A673 (cell line): ENCODE results near the gene YIF1A. TPM values are rescaled to one million over a fixed set of nuclear protein-coding genes. Genes with fewer than 3 reads are reported as not detected.

Source experiments
- BruUV-seq: library from RNA; stranded (reverse); fragments of 400-500 nt; replicated peaks from 2 replicates; lab custom pipeline; 2021; lab: Mats Ljungman, UMichigan
- CTCF ChIA-PET: fragments of 300-600 bp; sonication (Branson Sonifier 250); formaldehyde crosslinking; loops from one replicate; lab custom pipeline; 2022; ENCODE audit warnings: antibody characterized with exemption; lab: Charles Lee
- POLR2A ChIA-PET: fragments of 300-600 bp; sonication (Branson Sonifier 250); formaldehyde crosslinking; loops from one replicate; lab custom pipeline; 2022; ENCODE audit warnings: antibody characterized with exemption; ENCODE audit not compliant: low non-redundant PET; lab: Charles Lee
- DNase-seq: peaks from one replicate; pipeline ENCODE4 v3.0.0-alpha.2; 2015; ENCODE audit warnings: low spot score
- H3K27ac ChIP-seq: fragments of 200-600 bp; sonication (generic); 2 replicates; pipeline ENCODE4 v1.5.1; 2016; ENCODE audit warnings: mixed run types, low read depth, mild to moderate bottlenecking, mixed read lengths, antibody characterized with exemption, low read length; ENCODE audit not compliant: poor library complexity, severe bottlenecking
- H3K27me3 ChIP-seq: fragments of 200-600 bp; sonication (generic); replicated peaks from 2 replicates; pipeline ENCODE4 v1.6.1; 2017; ENCODE audit warnings: mixed run types, low read depth, mild to moderate bottlenecking, mixed read lengths, antibody characterized with exemption, low read length; ENCODE audit not compliant: insufficient read depth, poor library complexity
- H3K36me3 ChIP-seq: fragments of 200-600 bp; sonication (generic); 2 replicates; pipeline ENCODE4 v1.6.1; 2016; ENCODE audit warnings: mixed run types, mild to moderate bottlenecking, mixed read lengths, antibody characterized with exemption, low read length; ENCODE audit not compliant: insufficient read depth, poor library complexity, severe bottlenecking
- H3K4me1 ChIP-seq: fragments of 200-600 bp; sonication (generic); 2 replicates; pipeline ENCODE4 v1.6.1; 2017; ENCODE audit warnings: mixed run types, mild to moderate bottlenecking, mixed read lengths, antibody characterized with exemption, low read length; ENCODE audit not compliant: insufficient read depth, poor library complexity, severe bottlenecking
- H3K4me3 ChIP-seq: fragments of 200-600 bp; sonication (generic); 2 replicates; pipeline ENCODE4 v1.5.1; 2016; ENCODE audit warnings: low read depth, mixed run types, mild to moderate bottlenecking, mixed read lengths, low read length; ENCODE audit not compliant: poor library complexity, severe bottlenecking
- H3K9me3 ChIP-seq: fragments of 200-600 bp; sonication (generic); 2 replicates; pipeline ENCODE4 v1.6.1; 2016; ENCODE audit warnings: mixed run types, low read depth, mild to moderate bottlenecking, mixed read lengths, antibody characterized with exemption, low read length; ENCODE audit not compliant: poor library complexity, severe bottlenecking
- EZH2 ChIP-seq: fragments of 200-600 bp; sonication (generic); IDR thresholded peaks from 2 replicates; pipeline ENCODE4 v1.6.1; 2017; ENCODE audit warnings: borderline replicate concordance, low read depth, mild to moderate bottlenecking, mixed read lengths, antibody characterized with exemption, low read length; ENCODE audit not compliant: poor library complexity, severe bottlenecking
- intact Hi-C: fragments of 100-400 bp; cut with micrococcal nuclease; formaldehyde crosslinking; loops from one replicate; pipeline ENCODE4 v1.10.0; 2022; ENCODE audit not compliant: unreplicated experiment
- total RNA-seq: library from RNA; stranded (reverse); gene quantifications from 2 replicates; pipeline ENCODE4 v1.2.3, GENCODE V29; 2021
- TF ChIP-seq, protein P1 (sequence below): fragments of 300-800, 200-600 bp; sonication (generic); conservative IDR thresholded peaks from 2 replicates; pipeline ENCODE4 v1.5.1; 2017; ENCODE audit warnings: low read depth, mild to moderate bottlenecking, antibody characterized with exemption, low read length, moderate library complexity, mixed read lengths

YIF1A gene
- total RNA-seq, 1 experiment from 2014 or later, result 125 TPM

DNA sequence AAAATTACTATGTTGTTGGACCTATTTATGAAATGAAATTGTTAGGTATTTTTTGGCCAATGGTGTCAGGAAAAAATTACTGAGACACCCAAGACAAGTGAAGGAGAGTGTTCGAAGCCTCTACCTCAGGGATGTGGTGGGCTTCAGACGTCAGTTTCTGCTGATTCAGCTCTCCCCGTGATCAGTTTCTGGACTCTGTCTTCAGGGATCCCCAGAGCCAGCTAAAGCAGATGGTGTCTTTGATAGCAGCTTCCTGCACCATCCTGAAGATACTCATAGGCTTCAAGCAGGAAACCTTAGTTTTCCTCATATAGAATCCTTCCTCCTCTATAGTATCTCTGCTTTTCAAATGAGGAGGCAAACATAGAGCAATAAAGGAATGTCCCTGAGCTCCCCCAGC lies 20.5 kb upstream of the YIF1A start:
- POLR2A ChIA-PET, result no interaction called here
- no TSS peak for BruUV-seq

DNA sequence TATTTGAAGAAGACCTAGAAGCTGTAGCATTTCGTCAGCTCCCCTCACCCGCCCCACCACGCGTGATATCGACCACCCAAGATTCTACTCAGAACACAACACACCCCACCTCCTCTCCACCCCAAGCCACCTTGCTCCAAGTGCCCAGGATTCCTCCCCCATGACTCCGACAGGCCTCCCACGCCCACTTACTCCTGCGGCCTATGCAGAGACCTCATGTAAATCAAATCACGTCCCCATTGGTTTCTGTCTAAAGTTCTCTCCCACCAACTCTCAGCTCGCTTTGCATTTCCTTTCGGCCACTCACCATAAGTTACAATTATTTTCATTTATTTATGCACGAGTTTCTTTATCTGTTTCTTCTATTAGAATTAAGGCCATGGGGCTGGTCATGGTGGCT lies 13.7 kb upstream of the YIF1A start:
- no TSS peak for BruUV-seq
- H3K9me3 ChIP-seq, result no peaks in the 10 kb centered on the region
- intact Hi-C loops, result no loop called here
- H3K36me3 ChIP-seq, result no peaks in the 10 kb centered on the region
- H3K27ac ChIP-seq, result no peak overlapping the region
- CTCF ChIA-PET, result interaction anchor here (0.5 kb wide), 1 partner anchor 1027 kb away, joined by 10 read pairs; no protein-coding TSS in a partner anchor
- POLR2A ChIA-PET, result no interaction called here
- no peak for DNase-seq
- no peak for TF ChIP-seq EZH2
- TF ChIP-seq, protein P1, sequence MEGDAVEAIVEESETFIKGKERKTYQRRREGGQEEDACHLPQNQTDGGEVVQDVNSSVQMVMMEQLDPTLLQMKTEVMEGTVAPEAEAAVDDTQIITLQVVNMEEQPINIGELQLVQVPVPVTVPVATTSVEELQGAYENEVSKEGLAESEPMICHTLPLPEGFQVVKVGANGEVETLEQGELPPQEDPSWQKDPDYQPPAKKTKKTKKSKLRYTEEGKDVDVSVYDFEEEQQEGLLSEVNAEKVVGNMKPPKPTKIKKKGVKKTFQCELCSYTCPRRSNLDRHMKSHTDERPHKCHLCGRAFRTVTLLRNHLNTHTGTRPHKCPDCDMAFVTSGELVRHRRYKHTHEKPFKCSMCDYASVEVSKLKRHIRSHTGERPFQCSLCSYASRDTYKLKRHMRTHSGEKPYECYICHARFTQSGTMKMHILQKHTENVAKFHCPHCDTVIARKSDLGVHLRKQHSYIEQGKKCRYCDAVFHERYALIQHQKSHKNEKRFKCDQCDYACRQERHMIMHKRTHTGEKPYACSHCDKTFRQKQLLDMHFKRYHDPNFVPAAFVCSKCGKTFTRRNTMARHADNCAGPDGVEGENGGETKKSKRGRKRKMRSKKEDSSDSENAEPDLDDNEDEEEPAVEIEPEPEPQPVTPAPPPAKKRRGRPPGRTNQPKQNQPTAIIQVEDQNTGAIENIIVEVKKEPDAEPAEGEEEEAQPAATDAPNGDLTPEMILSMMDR, result no peak
- H3K4me3 ChIP-seq, result no peak overlapping the region
- H3K4me1 ChIP-seq, result no peaks in the 10 kb centered on the region
- no peaks in the 10 kb centered on the region for H3K27me3 ChIP-seq

More for the DNA sequence above, 20.5 kb upstream of the YIF1A start:
- Histone ChIP-seq H3K36me3 (no peaks in the 10 kb centered on the region), H3K9me3 (no peaks in the 10 kb centered on the region), H3K4me3 (no peak overlapping the region), H3K4me1 (peaks cover 24% of the 10 kb centered on the region), H3K27me3 (no peaks in the 10 kb centered on the region), H3K27ac (no peak overlapping the region)
- CTCF ChIA-PET, result interaction anchor here (0.6 kb wide), 1 partner anchor 81 kb away, joined by 24 read pairs; no protein-coding TSS in a partner anchor
- intact Hi-C loops, result no loop called here
- DNase-seq, result no peak
- TF ChIP-seq EZH2, result no peak
- TF ChIP-seq, protein P1, result no peak

DNA sequence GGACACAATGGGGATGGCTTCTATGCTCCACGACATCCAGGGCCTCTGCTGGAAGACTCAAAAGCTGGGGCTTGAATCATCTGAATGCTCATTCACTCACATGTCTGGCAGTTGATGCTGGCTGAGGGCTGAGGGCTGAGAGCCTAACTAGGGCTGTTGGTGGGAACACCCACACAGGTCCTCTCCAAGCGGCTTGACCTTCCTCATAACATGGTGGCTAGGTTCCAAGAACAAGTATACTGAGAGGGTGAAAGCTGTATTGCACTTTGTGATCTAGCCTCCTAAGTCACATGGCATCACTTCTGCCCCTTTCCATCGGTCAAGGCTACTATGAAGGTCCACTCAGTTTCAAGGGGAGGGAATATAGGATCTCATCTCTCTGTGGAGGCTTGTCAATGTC lies 10.2 kb upstream of the YIF1A start:
- DNase-seq, result no peak
- no peak overlapping the region for H3K4me3 ChIP-seq
- no peak overlapping the region for H3K27ac ChIP-seq
- H3K4me1 ChIP-seq, result no peaks in the 10 kb centered on the region
- ChIA-PET CTCF (interaction anchor here (0.6 kb wide), 1 partner anchor 19 kb away, joined by 3 read pairs; no protein-coding TSS in a partner anchor), POLR2A (no interaction called here)
- no peaks in the 10 kb centered on the region for H3K9me3 ChIP-seq
- intact Hi-C loops, result no loop called here
- TF ChIP-seq, protein P1, result no peak
- TF ChIP-seq EZH2, result no peak
- no peaks in the 10 kb centered on the region for H3K27me3 ChIP-seq
- BruUV-seq, result no TSS peak
- H3K36me3 ChIP-seq, result no peaks in the 10 kb centered on the region
